Lower lobe of right lung (tissue), 2 donors: ENCODE data around the gene SNTG2. TPM values are rescaled to one million over a fixed set of nuclear protein-coding genes. Genes with fewer than 3 reads are reported as not detected.
A peak's percentile ranks its signal among the peaks of the same experiment; 100 is the strongest.
"Not testable (repeated sequence)": the region's sequence is repeated elsewhere in the genome, so short reads cannot be mapped to it uniquely, and the experiment has no call there.

Experiments used
- ATAC-seq, 2 donors: fragments of 200-7000 bp; cut with Tn5 transposase; one replicate each; pipeline ENCODE4 v1.9.1; 2020 to 2022; ENCODE audit warnings: mild to moderate bottlenecking in 2 of 2, moderate library complexity in 2 of 2
- DNase-seq: peaks from one replicate; pipeline ENCODE4 v3.0.0-alpha.2; 2020
- H3K27ac ChIP-seq: fragments of 200-600 bp; one replicate; pipeline ENCODE4 v1.8.0; 2022
- H3K27me3 ChIP-seq: fragments of 200-600 bp; one replicate; pipeline ENCODE4 v1.8.0; 2022; ENCODE audit warnings: low read depth
- H3K36me3 ChIP-seq: fragments of 200-600 bp; one replicate; pipeline ENCODE4 v1.8.0; 2022; ENCODE audit warnings: mild to moderate bottlenecking
- H3K4me1 ChIP-seq: fragments of 200-600 bp; one replicate; pipeline ENCODE4 v1.8.0; 2022
- H3K4me3 ChIP-seq: fragments of 200-600 bp; one replicate; pipeline ENCODE4 v1.8.0; 2022; ENCODE audit warnings: mild to moderate bottlenecking
- H3K9me3 ChIP-seq: fragments of 200-600 bp; one replicate; pipeline ENCODE4 v1.8.0; 2022
- intact Hi-C: fragments of 100-400 bp; cut with DNase I; formaldehyde crosslinking; loops from one replicate; pipeline ENCODE4 v1.11.0; 2022
- total RNA-seq: library from RNA; stranded (reverse); fragmentation: NEBNext Ultra II Directional; extraction: Animal tissue kit (Norgen Biotek cat#: 25700); gene quantifications from one replicate; pipeline ENCODE4 v1.2.1, GENCODE V29; 2021
- TF ChIP-seq, protein P1 (sequence below): fragments of 200-600 bp; IDR thresholded peaks from one replicate; pipeline ENCODE4 v1.8.0; 2022; ENCODE audit warnings: antibody characterized with exemption, mild to moderate bottlenecking
- donor health status: DM: no; HTN: yes; CAD: no; lungs with severe emphysema.

Gene SNTG2
- total RNA-seq, 1 donor from 2014 or later = 1.4 TPM

DNA sequence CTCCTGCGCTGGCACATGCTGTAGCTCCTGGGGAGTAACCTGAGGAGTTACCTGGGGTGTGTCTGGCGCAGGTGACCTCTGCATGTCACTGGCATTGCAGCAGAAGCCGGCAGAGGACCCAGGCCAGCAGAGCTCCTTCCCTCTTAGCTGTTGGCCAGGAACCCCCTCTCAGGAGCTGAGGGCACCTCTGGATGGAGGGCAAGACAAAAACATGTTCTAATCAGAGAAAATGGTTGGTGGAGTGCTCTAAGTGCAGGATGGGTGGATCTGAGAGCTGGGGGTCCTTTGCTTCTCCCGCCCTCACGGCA, 44.9 kb upstream of the SNTG2 start:
- TF ChIP-seq, protein P1, sequence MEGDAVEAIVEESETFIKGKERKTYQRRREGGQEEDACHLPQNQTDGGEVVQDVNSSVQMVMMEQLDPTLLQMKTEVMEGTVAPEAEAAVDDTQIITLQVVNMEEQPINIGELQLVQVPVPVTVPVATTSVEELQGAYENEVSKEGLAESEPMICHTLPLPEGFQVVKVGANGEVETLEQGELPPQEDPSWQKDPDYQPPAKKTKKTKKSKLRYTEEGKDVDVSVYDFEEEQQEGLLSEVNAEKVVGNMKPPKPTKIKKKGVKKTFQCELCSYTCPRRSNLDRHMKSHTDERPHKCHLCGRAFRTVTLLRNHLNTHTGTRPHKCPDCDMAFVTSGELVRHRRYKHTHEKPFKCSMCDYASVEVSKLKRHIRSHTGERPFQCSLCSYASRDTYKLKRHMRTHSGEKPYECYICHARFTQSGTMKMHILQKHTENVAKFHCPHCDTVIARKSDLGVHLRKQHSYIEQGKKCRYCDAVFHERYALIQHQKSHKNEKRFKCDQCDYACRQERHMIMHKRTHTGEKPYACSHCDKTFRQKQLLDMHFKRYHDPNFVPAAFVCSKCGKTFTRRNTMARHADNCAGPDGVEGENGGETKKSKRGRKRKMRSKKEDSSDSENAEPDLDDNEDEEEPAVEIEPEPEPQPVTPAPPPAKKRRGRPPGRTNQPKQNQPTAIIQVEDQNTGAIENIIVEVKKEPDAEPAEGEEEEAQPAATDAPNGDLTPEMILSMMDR = no peak
- Histone ChIP-seq H3K27me3 (peaks cover 11% of the 10 kb centered on the region), H3K4me3 (no peak overlapping the region), H3K27ac (no peak overlapping the region), H3K4me1 (no peaks in the 10 kb centered on the region), H3K9me3 (no peaks in the 10 kb centered on the region), H3K36me3 (no peaks in the 10 kb centered on the region)
- intact Hi-C loops = no loop called here
- ATAC-seq (peak in 1 of 2 donors; percentile 17), DNase-seq (no peak)

DNA sequence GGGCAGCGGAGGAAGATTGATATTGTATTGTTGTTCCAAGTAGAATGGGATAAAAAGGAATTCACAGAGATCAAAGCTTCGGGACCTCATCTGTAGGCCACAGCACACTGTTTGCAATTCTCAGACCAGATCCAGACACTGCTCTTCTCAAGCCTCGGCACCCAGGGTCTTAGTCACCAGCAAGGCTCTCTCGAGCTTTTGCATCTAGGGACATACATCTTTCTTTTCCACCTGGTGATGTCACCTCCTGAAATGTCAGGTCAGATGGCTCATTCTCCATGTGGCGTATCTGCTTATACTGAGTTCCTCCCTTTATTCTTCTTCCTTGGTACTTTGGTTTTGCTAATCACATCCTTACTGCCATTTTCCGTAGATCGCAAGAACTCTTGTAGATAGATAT, 42.9 kb upstream of the SNTG2 start:
- ATAC-seq = no peak
- Histone ChIP-seq H3K27ac (no peak overlapping the region), H3K27me3 (peaks cover 11% of the 10 kb centered on the region), H3K4me1 (no peaks in the 10 kb centered on the region), H3K36me3 (no peaks in the 10 kb centered on the region), H3K9me3 (no peaks in the 10 kb centered on the region), H3K4me3 (no peak overlapping the region)
- TF ChIP-seq, protein P1 = no peak
- intact Hi-C loops = no loop called here
- DNase-seq = no peak

DNA sequence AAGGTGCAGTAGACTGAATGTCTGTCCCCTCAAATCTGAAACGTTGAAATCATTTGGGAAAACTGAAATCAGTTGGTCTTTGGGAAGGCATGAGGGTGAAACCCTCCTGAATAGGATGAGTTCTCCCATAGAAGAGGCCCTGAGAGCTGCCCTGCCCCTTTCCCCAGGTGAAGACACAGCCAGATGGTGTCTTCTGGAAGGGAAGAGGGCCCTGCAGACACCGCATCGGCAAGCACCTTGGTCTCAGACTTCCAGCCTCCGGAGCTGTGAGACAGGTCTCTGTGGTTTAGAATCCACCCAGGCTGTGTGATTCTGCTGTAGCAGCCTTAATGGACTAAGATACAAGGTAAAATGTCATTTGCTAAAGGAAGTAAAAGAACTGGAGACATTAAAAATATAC, 42.1 kb upstream of the SNTG2 start:
- no peak for ATAC-seq
- Histone ChIP-seq H3K4me1 (no peaks in the 10 kb centered on the region), H3K4me3 (no peak overlapping the region), H3K36me3 (no peaks in the 10 kb centered on the region), H3K27me3 (peaks cover 11% of the 10 kb centered on the region), H3K9me3 (no peaks in the 10 kb centered on the region), H3K27ac (no peak overlapping the region)
- no peak for DNase-seq
- intact Hi-C loops = no loop called here
- TF ChIP-seq, protein P1 = no peak

DNA sequence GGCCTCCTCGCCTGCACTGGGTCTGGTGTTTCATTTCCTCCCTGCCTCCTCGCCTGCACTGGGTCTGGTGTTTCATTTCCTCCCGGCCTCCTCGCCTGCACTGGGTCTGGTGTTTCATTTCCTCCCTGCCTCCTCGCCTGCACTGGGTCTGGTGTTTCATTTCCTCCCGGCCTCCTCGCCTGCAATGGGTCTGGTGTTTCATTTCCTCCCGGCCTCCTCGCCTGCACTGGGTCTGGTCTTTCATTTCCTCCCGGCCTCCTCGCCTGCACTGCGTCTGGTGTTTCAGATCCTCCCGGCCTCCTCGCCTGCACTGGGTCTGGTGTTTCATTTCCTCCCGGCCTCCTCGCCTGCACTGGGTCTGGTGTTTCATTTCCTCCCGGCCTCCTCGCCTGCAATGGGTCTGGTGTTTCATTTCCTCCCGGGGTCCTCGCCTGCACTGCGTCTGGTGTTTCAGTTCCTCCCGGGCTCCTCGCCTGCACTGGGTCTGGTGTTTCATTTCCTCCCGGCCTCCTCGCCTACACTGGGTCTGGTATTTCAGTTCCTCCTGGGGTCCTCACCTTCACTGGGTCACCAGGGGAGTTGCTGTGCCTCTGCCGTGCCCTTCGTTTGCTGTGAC, 40.8 kb upstream of the SNTG2 start:
- H3K36me3 ChIP-seq, ATAC-seq: not testable (repeated sequence)

DNA sequence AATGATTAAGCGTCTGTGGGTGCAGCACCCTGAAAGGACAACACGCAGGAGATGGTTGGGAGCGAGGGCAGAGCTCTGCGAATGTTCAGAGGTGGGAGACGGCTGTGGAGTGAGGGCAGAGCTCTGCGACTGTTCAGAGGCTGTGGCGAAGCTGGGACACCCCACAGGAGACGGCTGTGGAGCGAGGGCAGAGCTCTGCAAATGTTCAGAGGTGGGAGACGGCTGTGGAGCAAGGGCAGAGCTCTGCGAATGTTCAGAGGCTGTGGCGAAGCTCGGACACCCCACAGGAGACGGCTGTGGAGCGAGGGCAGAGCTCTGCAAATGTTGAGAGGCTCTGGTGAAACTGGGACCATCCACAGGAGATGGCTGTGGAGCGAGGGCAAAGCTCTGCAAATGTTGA, 40.0 kb upstream of the SNTG2 start:
- Histone ChIP-seq H3K4me3 (no peak overlapping the region), H3K36me3 (no peaks in the 10 kb centered on the region), H3K27me3 (peaks cover 3% of the 10 kb centered on the region), H3K4me1 (no peaks in the 10 kb centered on the region), H3K9me3 (no peaks in the 10 kb centered on the region), H3K27ac (no peak overlapping the region)
- intact Hi-C loops = no loop called here
- TF ChIP-seq, protein P1 = no peak
- no peak for ATAC-seq
- no peak for DNase-seq

More for the DNA sequence above, 40.8 kb upstream of the SNTG2 start:
- H3K4me3 ChIP-seq, H3K4me1 ChIP-seq, H3K27ac ChIP-seq, DNase-seq, intact Hi-C loops, H3K9me3 ChIP-seq: not testable (repeated sequence)
- H3K27me3 ChIP-seq = peaks cover 11% of the 10 kb centered on the region

DNA sequence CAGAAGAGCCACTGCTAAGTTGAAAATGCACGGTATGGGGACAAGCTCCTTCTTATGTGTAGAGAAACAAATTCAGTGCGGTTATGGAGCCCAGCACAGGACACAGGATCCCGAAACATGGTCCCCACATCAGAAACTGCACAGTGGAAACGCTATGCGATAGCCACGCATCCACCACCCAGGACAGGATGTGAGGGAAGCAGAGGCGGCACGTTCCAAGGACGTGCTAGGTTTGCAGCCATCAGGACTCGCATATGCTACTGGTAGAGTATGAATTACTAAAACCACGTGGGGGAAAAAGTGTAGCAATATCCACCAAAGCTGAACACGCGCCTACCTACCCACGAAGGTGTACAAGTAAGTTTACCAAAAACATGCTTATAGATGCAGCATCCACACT, 34.7 kb upstream of the SNTG2 start:
- ATAC-seq = no peak
- H3K36me3 ChIP-seq = no peaks in the 10 kb centered on the region
- no peaks in the 10 kb centered on the region for H3K4me1 ChIP-seq
- H3K4me3 ChIP-seq = no peak overlapping the region
- no peak for DNase-seq
- no peak overlapping the region for H3K27ac ChIP-seq
- H3K9me3 ChIP-seq = no peaks in the 10 kb centered on the region
- TF ChIP-seq, protein P1 = no peak
- no peaks in the 10 kb centered on the region for H3K27me3 ChIP-seq
- intact Hi-C loops = no loop called here
